Activated CD4-positive, alpha-beta T cell treated with anti-CD3 and anti-CD28 coated beads, Interleukin-2, amount 10 ng/mL, durations not matched to agents 7 days and 5 days (primary cell): ENCODE data around the gene OPRD1. TPM values are rescaled to one million over a fixed set of nuclear protein-coding genes. Genes with fewer than 3 reads are reported as not detected.

Source experiments
- CTCF ChIA-PET: fragments of 350-600 bp; sonication (Branson Sonifier 250); formaldehyde crosslinking; loops from one replicate; lab custom pipeline; 2021; ENCODE audit warnings: antibody characterized with exemption; lab: Charles Lee
- POLR2A ChIA-PET: fragments of 350-600 bp; sonication (Branson Sonifier 250); formaldehyde crosslinking; loops from one replicate; lab custom pipeline; 2021; ENCODE audit warnings: antibody characterized with exemption; lab: Charles Lee
- DNase-seq: peaks from one replicate; pipeline ENCODE4 v3.0.0-alpha.2; 2020
- H3K27ac Mint-ChIP-seq: one replicate; pipeline ENCODE4 v1.8.0; 2021; ENCODE audit warnings: mild to moderate bottlenecking, moderate library complexity, mixed read lengths
- H3K27me3 Mint-ChIP-seq: one replicate; pipeline ENCODE4 v1.8.0; 2021; ENCODE audit warnings: mixed read lengths
- H3K36me3 Mint-ChIP-seq: one replicate; pipeline ENCODE4 v1.8.0; 2021; ENCODE audit warnings: low read depth, mixed read lengths
- H3K4me1 Mint-ChIP-seq: one replicate; pipeline ENCODE4 v1.8.0; 2021; ENCODE audit warnings: mixed read lengths
- H3K4me3 Mint-ChIP-seq: one replicate; pipeline ENCODE4 v1.8.0; 2021; ENCODE audit warnings: mild to moderate bottlenecking, moderate library complexity, mixed read lengths
- H3K9me3 Mint-ChIP-seq: one replicate; pipeline ENCODE4 v1.8.0; 2021; ENCODE audit warnings: mixed read lengths
- total RNA-seq, 2 experiments: library from RNA; stranded (reverse); gene quantifications; one replicate each; pipeline ENCODE4 v1.2.3, GENCODE V29; 2021

OPRD1 gene
- total RNA-seq, 2 experiments from 2014 or later = not detected

GRCh38 chr1:28882009-28882628 is 70.1 kb downstream of the OPRD1 start:
- Mint-ChIP-seq H3K36me3 (no peaks in the 10 kb centered on the region), H3K9me3 (no peaks in the 10 kb centered on the region), H3K27me3 (no peaks in the 10 kb centered on the region), H3K27ac (peak overlapping the region; percentile 38), H3K4me3 (no peak overlapping the region), H3K4me1 (peaks cover 40% of the 10 kb centered on the region)
- peak; percentile 86 for DNase-seq
- CTCF ChIA-PET = interaction anchor here (0.5 to 2.1 kb wide), 29 partner anchors 9 to 1432 kb away, joined by 3 to 23 read pairs (median 4); partner anchors contain the start of genes EPB41 and TMEM200B
- POLR2A ChIA-PET = no interaction called here

GRCh38 chr1:28883242-28883616 is 71.3 kb downstream of the OPRD1 start:
- H3K4me1 Mint-ChIP-seq = peaks cover 44% of the 10 kb centered on the region
- POLR2A ChIA-PET = no interaction called here

GRCh38 chr1:28885472-28885877 is 73.5 kb downstream of the OPRD1 start:
- no peak for DNase-seq
- POLR2A ChIA-PET = interaction anchor here (0.9 to 1.0 kb wide), 2 partner anchors 42 to 296 kb away, joined by 3 read pairs; partner anchors contain the start of gene SRSF4
- Mint-ChIP-seq H3K4me1 (peaks cover 62% of the 10 kb centered on the region), H3K9me3 (no peaks in the 10 kb centered on the region), H3K27ac (peak overlapping the region; percentile 95), H3K36me3 (no peaks in the 10 kb centered on the region), H3K27me3 (no peaks in the 10 kb centered on the region), H3K4me3 (no peak overlapping the region)
- CTCF ChIA-PET = interaction anchor here (0.6 to 3.2 kb wide), 13 partner anchors 8 to 411 kb away, joined by 3 to 18 read pairs (median 5); partner anchors contain the start of gene SRSF4

More at GRCh38 chr1:28883242-28883616, 71.3 kb downstream of the OPRD1 start:
- DNase-seq = no peak
- Mint-ChIP-seq H3K9me3 (no peaks in the 10 kb centered on the region), H3K27ac (no peak overlapping the region), H3K27me3 (no peaks in the 10 kb centered on the region), H3K36me3 (no peaks in the 10 kb centered on the region), H3K4me3 (no peak overlapping the region)
- CTCF ChIA-PET = interaction anchor here (0.7 to 2.4 kb wide), 5 partner anchors 15 to 320 kb away, joined by 3 to 16 read pairs (median 5); no protein-coding TSS in a partner anchor

- H3K4me1 Mint-ChIP-seq = peaks cover 65% of the 10 kb centered on the region
- DNase-seq = no peak
Measured at GRCh38 chr1:28885977-28886730, 74.2 kb downstream of the OPRD1 start.

GRCh38 chr1:28886731-28887418 is 74.9 kb downstream of the OPRD1 start:
- POLR2A ChIA-PET = no interaction called here
- Mint-ChIP-seq H3K27me3 (no peaks in the 10 kb centered on the region), H3K27ac (peak overlapping the region; percentile 95), H3K4me1 (peaks cover 66% of the 10 kb centered on the region), H3K4me3 (peak overlapping the region; percentile 85), H3K36me3 (peaks cover 3% of the 10 kb centered on the region), H3K9me3 (no peaks in the 10 kb centered on the region)
- DNase-seq = peak; percentile 91
- CTCF ChIA-PET = interaction anchor here (1.2 to 3.2 kb wide), 4 partner anchors 9 to 295 kb away, joined by 5 to 18 read pairs (median 6); partner anchors contain the start of gene SRSF4

More at GRCh38 chr1:28885977-28886730, 74.2 kb downstream of the OPRD1 start:
- Mint-ChIP-seq H3K4me3 (peak overlapping the region; percentile 85), H3K27ac (peak overlapping the region; percentile 95), H3K36me3 (peaks cover 2% of the 10 kb centered on the region), H3K27me3 (no peaks in the 10 kb centered on the region), H3K9me3 (no peaks in the 10 kb centered on the region)
- CTCF ChIA-PET = interaction anchor here (1.2 to 3.2 kb wide), 2 partner anchors 9 to 147 kb away, joined by 6 to 18 read pairs; no protein-coding TSS in a partner anchor
- POLR2A ChIA-PET = no interaction called here

- H3K36me3 Mint-ChIP-seq = peaks cover 3% of the 10 kb centered on the region
- no peaks in the 10 kb centered on the region for H3K27me3 Mint-ChIP-seq
Measured at GRCh38 chr1:28887419-28887834, 75.5 kb downstream of the OPRD1 start.

GRCh38 chr1:28887835-28888682 is 76.1 kb downstream of the OPRD1 start:
- Mint-ChIP-seq H3K36me3 (peaks cover 3% of the 10 kb centered on the region), H3K4me1 (peaks cover 64% of the 10 kb centered on the region), H3K9me3 (no peaks in the 10 kb centered on the region), H3K4me3 (peak overlapping the region; percentile 89), H3K27ac (peak overlapping the region; percentile 86), H3K27me3 (no peaks in the 10 kb centered on the region)
- no peak for DNase-seq
- ChIA-PET POLR2A (no interaction called here), CTCF (interaction anchor here (0.9 to 1.7 kb wide), 4 partner anchors 10 to 309 kb away, joined by 3 to 7 read pairs (median 4); partner anchors contain the start of gene SRSF4)

More at GRCh38 chr1:28887419-28887834, 75.5 kb downstream of the OPRD1 start:
- peak; percentile 26 for DNase-seq
- POLR2A ChIA-PET = no interaction called here
- peaks cover 64% of the 10 kb centered on the region for H3K4me1 Mint-ChIP-seq
- H3K9me3 Mint-ChIP-seq = no peaks in the 10 kb centered on the region
- peak overlapping the region; percentile 89 for H3K4me3 Mint-ChIP-seq
- CTCF ChIA-PET = interaction anchor here (0.9 to 1.7 kb wide), 3 partner anchors 10 to 295 kb away, joined by 3 to 7 read pairs (median 5); partner anchors contain the start of gene SRSF4
- H3K27ac Mint-ChIP-seq = peak overlapping the region; percentile 95

- Mint-ChIP-seq H3K4me1 (peaks cover 64% of the 10 kb centered on the region), H3K27ac (peak overlapping the region; percentile 1), H3K27me3 (no peaks in the 10 kb centered on the region), H3K9me3 (no peaks in the 10 kb centered on the region), H3K4me3 (peak overlapping the region; percentile 11), H3K36me3 (peaks cover 6% of the 10 kb centered on the region)
- no peak for DNase-seq
- ChIA-PET CTCF (no interaction called here), POLR2A (no interaction called here)
Measured at GRCh38 chr1:28888915-28889314, 76.9 kb downstream of the OPRD1 start.

- Mint-ChIP-seq H3K9me3 (no peaks in the 10 kb centered on the region), H3K36me3 (peaks cover 6% of the 10 kb centered on the region), H3K4me1 (peaks cover 62% of the 10 kb centered on the region), H3K27ac (peak overlapping the region; percentile 13), H3K27me3 (no peaks in the 10 kb centered on the region), H3K4me3 (peak overlapping the region; percentile 11)
- ChIA-PET POLR2A (no interaction called here), CTCF (no interaction called here)
- no peak for DNase-seq
Measured at GRCh38 chr1:28889357-28889756, 77.4 kb downstream of the OPRD1 start.

- Mint-ChIP-seq H3K4me1 (peaks cover 51% of the 10 kb centered on the region), H3K4me3 (no peak overlapping the region), H3K27me3 (no peaks in the 10 kb centered on the region), H3K36me3 (peaks cover 6% of the 10 kb centered on the region), H3K27ac (peak overlapping the region; percentile 9), H3K9me3 (no peaks in the 10 kb centered on the region)
- POLR2A ChIA-PET = interaction anchor here (0.6 kb wide), 1 partner anchor 31 kb away, joined by 3 read pairs; no protein-coding TSS in a partner anchor
- CTCF ChIA-PET = interaction anchor here (0.9 to 1.3 kb wide), 3 partner anchors 8 to 312 kb away, joined by 3 to 5 read pairs (median 3); no protein-coding TSS in a partner anchor
- DNase-seq = no peak
Measured at GRCh38 chr1:28890435-28890834, 78.5 kb downstream of the OPRD1 start.

- CTCF ChIA-PET = interaction anchor here (0.8 to 1.3 kb wide), 5 partner anchors 9 to 312 kb away, joined by 3 to 5 read pairs (median 3); no protein-coding TSS in a partner anchor
- H3K9me3 Mint-ChIP-seq = no peaks in the 10 kb centered on the region
- peak overlapping the region; percentile 62 for H3K27ac Mint-ChIP-seq
- H3K4me3 Mint-ChIP-seq = no peak overlapping the region
- H3K4me1 Mint-ChIP-seq = peaks cover 47% of the 10 kb centered on the region
- DNase-seq = no peak
- peaks cover 6% of the 10 kb centered on the region for H3K36me3 Mint-ChIP-seq
- no peaks in the 10 kb centered on the region for H3K27me3 Mint-ChIP-seq
- POLR2A ChIA-PET = interaction anchor here (0.6 kb wide), 1 partner anchor 30 kb away, joined by 3 read pairs; no protein-coding TSS in a partner anchor
Measured at GRCh38 chr1:28890836-28891235, 78.9 kb downstream of the OPRD1 start.
